GM21360 (cell line): ENCODE results near the gene LRRIQ4.
A peak's percentile ranks its signal among the peaks of the same experiment; 100 is the strongest.

ENCODE experiments used
- ATAC-seq: cut with Tn5 transposase; IDR thresholded peaks from one replicate; pipeline ENCODE4 v1.9.1; 2021; ENCODE audit warnings: mild to moderate bottlenecking, moderate library complexity; ENCODE audit not compliant: unreplicated experiment

LRRIQ4 gene

DNA sequence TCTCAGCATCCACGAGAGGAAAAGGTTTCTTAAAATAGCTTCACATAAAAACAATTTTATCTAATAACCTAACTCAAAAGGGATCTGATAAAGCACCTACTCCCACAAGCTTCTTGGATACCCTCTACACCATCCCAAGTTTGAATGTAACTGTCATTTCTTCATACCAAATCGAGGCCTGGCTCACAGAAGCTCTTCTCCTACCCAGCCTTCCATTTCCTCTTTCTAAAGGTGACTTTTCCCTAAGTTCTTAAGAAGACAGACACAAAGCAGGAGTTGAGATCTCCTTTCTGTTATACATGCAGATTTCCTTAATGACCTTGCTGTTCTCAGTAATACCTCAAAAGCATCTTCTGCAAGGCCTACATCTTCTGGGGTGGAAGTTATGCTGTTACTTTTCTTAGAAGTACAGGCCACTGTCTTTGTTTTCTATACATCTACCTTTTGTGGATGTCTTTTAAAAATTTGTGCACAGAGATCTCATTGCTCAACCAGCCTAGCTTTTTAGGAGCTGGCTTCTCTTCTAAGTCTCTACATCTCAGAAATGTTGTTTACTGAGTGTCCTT lies 3.4 kb upstream of the LRRIQ4 start:
- ATAC-seq: no peak

DNA sequence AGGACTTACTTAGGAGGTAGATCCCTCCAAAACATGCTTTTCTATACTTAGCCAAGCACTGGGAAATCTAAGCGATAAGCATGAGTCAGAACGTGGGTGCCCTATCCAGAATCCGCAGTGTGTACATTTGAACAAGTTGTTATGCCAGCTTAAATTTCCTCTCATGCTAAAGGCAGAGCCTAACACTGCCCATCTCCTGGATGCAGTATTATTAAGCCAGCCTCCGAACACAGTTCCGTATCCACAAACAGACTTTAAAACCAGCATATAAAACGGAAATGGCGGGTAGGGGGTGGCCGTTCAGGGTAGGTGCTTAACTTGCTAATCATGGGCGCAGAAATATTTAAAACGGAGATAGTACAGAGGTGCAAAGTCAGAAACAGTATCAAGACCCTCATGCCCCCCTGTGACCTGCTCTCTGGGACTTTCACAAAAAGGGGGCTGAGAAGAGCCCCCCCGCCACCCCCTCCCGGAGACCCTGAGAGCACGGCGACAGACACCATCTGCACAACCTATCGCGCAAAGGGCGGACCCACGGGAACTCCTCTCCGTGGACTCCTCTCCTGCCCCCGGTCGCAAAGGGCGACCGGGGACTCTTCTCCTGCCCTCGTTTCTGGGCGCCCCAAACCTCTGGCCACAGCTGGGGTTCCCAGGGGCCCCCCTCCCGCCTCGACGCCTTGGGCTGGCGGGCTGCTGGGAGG lies 889 bp upstream of the LRRIQ4 start:
- peak; percentile 1 for ATAC-seq

DNA sequence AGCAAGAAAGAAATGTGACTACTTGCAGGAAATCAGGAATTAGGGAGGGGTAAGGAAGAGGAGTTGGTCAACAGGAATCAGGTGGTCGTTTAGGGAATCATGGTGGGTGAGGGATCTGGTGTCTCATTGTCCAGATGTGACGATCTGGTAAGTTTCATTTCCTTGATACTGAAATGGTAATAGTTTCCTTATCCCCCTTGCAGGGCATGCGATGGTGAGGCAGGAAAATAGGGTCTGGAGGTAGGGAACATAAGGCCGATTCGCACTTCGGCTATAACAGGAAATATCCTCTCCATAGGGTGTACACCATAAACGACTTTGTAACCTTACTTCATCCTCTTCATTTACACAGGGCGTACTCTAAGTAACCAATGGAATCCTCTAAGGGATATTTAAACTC lies 608 bp downstream of the LRRIQ4 start:
- ATAC-seq: no peak

DNA sequence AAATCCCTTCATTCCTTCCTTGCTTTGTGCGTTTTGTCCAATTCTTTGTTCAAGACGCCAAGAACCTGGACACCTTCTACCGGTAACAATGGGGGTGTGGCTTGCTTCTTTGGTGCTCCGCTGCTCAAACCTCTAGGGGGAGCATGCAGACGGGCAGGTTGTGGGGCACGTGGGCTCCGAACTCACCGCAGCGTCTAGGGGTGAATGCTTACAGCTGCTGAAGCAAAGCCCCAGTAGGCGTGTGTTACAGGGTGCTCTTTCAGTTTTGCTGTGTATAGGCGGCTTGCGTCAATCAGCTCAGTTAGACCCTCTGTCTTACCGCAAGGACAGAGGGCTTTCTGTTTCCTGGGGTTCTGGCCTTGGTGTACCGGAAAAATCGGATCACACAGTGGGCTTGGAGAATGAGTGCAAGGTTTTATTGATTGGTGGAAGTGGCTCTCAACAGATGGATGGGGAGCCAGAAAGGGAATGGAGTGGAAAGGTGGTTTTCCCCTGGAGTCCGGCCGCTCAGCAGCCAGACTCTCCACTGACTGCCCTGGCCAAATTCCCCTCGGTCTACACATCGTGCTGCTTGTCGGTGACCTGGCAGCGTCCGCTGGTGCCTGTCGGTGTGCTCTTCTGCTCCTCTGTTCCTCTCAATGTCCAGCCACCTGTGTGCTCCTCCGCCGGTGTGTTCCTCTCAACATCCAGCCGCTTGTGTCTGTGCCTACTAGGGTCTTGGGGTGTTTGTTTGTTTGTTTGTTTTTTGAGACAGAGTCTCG lies 1.3 kb downstream of the LRRIQ4 start:
- ATAC-seq: peak; percentile 90

DNA sequence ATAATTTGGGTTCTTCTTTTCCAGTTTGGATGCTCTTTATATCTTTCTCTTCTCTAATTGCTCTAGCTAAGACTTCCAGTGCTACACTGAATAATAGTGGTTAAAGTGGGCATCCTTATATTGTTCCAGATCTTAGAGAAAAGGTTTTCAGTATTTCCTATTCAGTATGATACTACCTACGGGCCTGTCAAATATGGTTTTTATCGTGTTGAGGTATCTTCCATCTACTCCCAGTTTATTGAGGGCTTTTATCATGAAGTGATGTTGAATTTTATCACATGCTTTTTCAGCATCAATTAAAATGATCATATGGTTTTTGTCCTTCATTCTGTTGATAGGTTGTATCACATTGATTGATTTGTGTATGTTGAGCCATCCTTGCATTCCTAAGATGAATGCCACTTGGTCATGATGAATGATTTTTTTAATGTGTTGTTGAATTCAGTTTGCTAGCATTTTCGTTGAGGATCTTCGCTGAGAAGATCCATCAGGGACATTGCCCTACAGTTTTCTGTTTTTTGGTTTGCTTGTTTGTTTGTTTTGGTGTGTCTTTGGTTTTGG lies 3.0 kb downstream of the LRRIQ4 start:
- ATAC-seq: no peak

DNA sequence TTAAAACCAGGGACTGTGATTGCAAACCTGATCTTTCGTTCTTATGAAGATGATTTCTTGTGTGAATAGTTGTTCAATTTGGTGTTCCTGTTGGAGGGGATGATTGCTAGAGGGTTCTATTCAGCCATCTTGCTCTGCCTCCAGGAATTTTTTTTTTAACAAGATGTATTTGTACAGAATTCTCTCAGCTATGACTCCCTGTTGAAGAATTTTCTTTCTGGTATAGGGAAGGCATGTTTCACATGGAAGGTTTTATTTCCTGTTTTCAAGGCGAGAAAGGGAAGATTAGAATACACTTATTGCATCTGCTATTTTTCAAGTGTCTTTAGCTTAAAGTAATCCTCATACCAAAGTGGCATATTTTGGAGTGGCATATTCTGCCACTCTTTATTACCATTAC lies 5.6 kb downstream of the LRRIQ4 start:
- ATAC-seq: no peak

DNA sequence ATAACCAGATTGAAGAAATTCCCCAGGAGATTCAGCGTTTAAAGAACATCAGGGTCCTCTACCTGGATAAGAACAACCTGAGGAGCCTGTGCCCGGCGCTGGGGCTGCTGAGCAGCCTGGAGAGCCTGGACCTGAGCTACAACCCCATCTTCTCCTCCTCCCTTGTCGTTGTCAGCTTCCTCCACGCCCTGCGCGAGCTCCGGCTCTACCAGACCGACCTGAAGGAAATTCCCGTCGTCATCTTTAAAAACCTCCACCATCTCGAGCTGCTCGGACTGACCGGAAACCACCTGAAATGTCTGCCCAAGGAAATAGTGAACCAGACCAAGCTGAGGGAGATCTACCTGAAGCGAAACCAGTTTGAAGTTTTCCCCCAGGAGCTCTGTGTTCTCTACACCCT lies 9.4 kb downstream of the LRRIQ4 start:
- ATAC-seq: no peak

DNA sequence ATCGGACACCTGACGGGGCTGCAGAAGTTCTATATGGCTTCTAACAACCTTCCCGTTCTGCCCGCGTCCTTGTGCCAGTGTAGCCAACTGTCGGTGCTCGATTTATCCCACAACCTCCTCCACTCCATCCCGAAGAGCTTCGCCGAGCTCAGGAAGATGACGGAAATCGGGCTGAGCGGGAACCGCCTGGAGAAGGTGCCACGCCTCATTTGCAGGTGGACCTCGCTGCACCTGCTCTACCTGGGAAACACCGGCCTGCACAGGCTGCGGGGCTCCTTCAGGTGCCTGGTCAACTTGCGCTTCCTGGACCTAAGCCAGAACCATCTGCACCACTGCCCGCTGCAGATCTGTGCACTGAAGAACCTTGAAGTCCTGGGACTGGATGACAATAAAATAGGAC lies 9.9 kb downstream of the LRRIQ4 start:
- no peak for ATAC-seq

DNA sequence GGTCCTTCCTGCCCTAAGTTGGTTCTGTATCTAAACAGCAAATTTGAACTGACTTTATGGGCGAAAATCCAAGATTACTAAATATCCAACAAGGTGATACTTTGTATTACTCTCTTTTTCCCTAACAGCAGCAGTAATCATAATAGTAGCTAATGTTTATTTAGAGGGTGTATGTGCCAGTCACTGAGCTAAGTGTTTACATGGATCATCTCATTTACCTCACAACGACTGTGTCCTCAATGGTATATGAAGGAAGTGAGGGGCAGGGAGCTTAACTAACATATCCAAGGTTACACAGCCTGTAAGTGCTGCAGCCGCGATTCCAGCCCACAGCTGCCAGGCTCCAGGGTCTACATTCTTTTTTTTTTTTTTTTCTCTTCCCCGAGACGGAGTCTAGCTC lies 10.3 kb downstream of the LRRIQ4 start:
- no peak for ATAC-seq

DNA sequence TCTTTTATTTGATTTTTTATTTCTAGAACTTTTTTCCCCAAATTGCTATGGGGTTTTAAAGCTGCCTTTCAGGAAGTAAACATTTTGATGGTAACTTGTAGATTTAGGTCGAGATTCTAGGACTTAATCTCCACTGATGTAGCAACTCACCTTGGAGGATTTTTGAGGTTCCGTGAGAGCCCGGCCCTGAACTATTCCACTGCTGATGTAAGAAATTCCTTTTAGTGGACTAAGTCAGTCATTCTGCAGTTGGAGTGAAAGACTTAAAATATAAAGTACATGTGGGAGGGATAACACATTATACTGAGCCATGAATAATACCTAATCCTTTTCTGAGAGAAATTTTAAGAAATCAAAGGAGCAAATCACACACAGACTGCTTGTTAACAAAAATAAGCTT lies 12.6 kb downstream of the LRRIQ4 start:
- ATAC-seq: no peak

DNA sequence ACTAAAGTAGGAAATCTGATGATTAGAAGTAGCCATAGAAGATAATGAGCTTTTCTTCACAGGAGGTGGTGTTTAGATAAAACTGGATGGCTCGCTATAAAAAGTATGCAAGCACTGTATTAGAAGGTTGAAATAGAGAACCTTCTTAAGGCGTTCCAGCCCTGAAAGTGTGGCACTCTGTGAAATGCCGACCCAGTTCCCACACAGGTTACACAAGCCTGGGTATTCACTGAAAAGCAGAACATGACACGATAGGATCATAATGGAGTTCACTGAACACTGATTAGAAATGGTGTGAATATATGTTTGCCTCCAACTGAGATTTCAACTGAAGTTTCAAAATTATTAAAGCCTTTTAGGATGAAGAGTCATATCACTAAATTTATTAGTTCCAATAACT lies 15.0 kb downstream of the LRRIQ4 start:
- ATAC-seq: no peak

DNA sequence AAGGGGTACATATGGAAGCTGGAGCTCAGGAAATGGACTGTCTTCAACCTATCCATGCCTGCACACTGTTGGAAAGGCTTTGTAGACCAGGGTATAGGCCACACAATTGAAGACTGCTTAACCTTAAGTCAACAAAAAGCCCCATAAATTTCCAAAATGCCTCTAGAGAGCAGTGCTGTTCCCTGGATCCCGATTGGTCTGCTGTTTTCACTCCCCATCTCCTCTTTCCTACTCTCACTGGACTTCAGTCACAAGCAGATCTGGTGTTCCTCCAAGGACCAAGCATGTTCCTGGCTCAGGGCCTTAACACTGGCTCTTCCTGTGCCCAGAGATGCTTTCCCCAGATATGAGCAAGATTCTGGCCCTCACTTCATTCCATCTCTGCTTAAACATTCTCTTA lies 22.9 kb downstream of the LRRIQ4 start:
- ATAC-seq: no peak

DNA sequence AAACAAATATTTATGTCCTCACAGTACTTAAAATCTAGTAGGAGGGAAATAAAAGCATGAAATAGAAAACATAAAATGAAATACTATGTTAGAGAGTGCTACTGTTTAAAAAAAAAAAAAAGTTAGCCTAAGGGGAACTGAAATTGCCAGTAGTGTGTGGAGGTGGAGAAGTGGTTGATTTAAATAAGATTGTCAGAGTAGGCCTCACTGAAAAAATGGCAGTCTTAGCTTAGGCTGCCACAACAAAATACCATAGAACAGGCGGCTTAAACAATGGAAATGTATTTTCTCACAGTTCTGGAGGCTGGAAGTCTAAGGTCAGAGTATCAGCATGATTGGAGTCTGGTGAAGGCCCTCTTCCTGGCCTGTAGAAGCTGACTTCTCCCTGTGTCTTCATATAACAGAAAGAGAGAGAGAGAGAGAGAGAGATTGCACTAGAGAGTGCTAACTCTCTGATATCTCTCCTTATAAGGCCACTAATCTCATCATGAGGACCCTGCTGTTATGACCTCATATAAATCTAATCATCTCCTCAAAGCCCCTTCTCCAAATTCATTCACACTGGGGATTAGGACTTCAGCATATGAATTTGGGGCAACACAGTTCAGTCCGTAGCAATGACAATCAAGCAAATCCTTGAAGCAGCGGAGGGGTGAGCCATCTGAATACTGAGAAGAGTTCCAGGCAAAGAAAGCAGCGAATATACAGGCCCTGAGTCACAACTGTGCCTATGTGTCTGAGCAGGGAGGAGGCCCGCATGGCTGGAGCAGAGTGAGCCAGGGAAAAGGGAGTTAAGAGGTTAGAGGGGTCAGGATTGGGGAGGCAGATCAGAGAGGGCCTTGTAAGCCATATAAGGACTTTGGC lies 23.6 kb downstream of the LRRIQ4 start:
- ATAC-seq: peak; percentile 75

DNA sequence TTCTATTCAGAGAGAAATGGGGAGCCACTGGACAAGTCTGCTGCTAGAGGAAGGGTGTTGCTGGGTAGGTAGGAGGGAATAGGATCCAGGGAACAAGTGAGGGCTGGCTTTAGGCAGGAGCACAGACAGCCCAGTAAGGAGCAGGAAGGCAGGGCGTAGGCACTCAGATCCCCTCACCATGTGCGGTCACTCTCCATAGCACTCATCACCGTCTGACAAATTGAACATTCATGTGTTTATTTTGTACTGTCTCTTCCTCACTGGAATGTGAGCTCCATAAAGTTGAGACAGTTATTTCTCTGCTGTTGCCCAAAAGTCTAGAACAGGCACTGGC lies 24.2 kb downstream of the LRRIQ4 start:
- no peak for ATAC-seq

DNA sequence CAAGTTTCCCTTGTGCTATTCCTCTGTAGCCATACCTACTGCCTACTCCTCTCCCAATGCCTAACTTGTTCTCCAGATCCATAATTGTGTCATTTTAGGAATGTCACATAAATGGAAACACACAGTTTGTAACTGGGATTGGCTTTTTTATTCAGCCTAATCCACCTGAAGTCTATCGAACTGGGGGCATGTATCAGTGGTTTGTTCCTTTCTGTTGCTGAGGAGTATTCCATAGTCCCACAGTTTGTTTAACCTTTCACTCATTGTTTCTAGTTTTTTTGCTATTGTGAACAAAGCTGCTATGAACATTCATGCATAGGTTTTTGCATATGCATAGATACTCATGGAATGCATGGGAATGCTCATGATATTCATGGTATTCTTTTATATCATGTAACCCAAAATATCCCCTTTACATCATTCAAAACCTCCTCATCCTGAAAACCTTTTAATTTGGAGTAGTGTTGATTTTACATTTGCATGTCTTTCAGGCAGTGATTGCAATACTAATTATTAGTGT lies 25.9 kb downstream of the LRRIQ4 start:
- no peak for ATAC-seq

DNA sequence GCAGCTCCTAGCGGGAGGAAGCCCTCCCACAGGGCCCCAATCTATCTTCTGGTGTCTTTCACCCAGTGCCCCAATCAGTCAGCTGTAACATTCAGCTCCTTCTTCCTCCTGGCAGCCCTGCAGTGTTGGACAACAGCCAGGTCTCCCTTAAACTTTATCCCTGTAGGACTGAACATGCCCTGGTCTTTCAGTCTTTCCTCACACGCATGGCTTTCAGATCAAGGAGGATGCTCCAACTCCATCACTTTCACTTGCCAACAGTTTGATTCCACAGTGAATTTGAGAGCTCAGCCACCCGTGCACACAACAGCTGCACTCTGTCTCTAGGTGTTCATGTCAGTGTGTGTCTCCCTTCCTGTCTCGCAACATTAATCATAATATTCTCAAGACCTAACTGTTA lies 28.5 kb downstream of the LRRIQ4 start:
- peak; percentile 74 for ATAC-seq

DNA sequence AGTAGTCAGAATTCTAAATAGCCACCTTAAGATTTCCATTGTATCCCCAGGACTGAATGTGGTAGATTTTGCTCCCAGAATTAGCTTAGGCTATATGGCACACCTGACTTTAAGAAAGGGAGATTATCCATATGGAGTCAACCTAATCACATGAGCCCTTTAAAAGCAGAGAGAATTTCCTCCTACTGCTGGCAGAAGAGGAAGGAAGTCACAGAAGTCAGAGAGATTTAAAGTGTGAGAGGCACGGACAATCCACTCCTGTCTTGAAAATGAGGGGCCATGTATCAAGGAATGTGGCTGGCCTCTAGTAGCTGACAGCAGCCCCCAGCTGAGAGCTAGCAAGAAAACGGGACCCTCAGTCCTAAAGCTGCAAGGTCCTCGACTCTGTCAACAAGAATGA lies 30.3 kb downstream of the LRRIQ4 start:
- ATAC-seq: no peak

DNA sequence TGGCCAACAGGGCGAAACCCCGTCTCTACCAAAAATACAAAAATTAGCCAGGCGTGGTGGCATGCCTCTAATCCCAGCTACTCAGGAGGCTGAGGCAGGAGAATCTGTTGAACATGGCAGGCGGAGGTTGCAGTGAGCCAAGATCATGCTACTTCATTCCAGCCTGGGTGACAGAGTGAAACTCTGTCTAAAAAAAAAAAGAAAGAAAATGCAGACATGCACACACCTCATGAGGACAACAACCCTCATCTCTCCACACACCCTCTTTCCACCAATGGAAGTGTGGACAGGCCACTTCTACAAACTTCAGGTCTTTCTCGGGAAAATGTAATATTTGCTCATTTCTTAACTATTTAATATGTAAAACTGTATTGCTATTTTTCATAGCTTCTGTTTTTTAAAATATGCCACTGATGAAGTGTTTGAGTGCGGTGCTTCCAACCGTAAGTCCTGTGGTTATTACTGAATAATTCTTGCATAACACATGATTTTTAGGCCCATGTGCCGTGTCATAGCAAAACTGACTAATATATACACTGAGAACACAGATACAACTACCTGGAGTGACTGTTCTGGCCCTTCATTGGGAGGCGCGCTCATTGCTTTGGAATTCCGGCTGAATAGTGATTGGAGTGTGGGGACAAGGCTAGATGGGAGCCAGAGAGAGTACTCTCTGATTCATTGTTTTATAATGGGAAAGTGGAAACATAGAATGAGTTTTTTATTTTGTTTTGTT lies 34.0 kb downstream of the LRRIQ4 start:
- peak; percentile 98 for ATAC-seq

DNA sequence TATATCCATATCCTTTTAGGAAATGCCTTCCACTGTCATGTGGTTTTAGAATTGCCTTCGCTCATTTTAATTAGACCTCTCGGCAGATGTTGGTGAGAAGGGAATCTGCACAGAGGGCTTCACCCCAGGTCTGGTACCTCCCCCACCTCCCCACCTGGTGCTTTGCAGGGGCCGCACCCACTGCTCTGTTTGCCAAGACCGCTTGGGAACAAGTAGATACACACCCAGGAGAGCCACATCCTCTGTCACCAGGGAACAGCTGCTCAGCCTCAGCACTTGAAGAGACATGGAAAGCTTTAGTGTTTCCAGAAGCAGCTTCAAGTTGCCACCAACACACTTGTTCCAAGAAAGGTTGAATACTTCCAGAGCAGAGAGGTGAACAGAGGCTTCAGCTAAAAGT lies 35.2 kb downstream of the LRRIQ4 start:
- no peak for ATAC-seq

DNA sequence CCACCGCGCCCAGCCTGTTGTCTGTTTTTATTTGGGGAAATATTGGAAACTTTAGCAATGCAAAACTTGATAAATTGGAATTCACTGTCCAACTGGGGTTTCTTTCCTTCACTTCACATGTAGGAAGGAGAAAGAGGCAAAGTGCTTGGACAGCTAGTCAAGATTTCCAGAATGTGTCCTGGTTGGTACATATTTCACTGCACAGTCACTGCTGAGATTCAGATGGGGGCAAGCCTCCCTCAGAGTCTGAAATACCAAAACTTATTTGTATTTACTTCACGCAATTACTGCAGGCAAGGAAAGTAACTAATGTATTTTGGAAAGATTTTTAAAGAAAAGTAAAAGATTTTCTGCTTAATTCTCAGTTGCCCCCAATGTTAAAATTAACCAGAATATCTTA lies 36.1 kb downstream of the LRRIQ4 start:
- ATAC-seq: no peak
